ENCODE results near the gene OR6K6.

Gene OR6K6

GRCh38 chr1:158803678-158804077 is 49.2 kb downstream of the OR6K6 start:
- no peak for DNase-seq
